Activated naive CD8-positive, alpha-beta T cell treated with anti-CD3 and anti-CD28 coated beads, Interleukin-2, amount 10 ng/mL, durations not matched to agents 7 days and 5 days (primary cell): ENCODE results near the gene RETREG1. TPM values are rescaled to one million over a fixed set of nuclear protein-coding genes. Genes with fewer than 3 reads are reported as not detected.

Source experiments
- ATAC-seq: fragments of 150-1000 bp; cut with Tn5 transposase; one replicate; pipeline ENCODE4 v1.10.0; 2021; ENCODE audit warnings: low read depth, moderate library complexity
- POLR2A ChIA-PET: fragments of 350-600 bp; sonication (Branson Sonifier 250); formaldehyde crosslinking; loops from one replicate; lab custom pipeline; 2021; ENCODE audit warnings: antibody characterized with exemption; lab: Charles Lee
- DNase-seq: peaks from one replicate; pipeline ENCODE4 v3.0.0; 2021
- H3K27ac Mint-ChIP-seq: one replicate; pipeline ENCODE4 v1.8.0; 2022; ENCODE audit warnings: mild to moderate bottlenecking, mixed read lengths
- H3K27me3 Mint-ChIP-seq: one replicate; pipeline ENCODE4 v1.8.0; 2022; ENCODE audit warnings: mild to moderate bottlenecking, moderate library complexity, mixed read lengths
- H3K36me3 Mint-ChIP-seq: one replicate; pipeline ENCODE4 v1.8.0; 2021; ENCODE audit warnings: mild to moderate bottlenecking, mixed read lengths
- H3K4me1 Mint-ChIP-seq: one replicate; pipeline ENCODE4 v1.8.0; 2021; ENCODE audit warnings: mixed read lengths
- H3K4me3 Mint-ChIP-seq: one replicate; pipeline ENCODE4 v1.8.0; 2022; ENCODE audit warnings: mild to moderate bottlenecking, moderate library complexity, mixed read lengths
- H3K9me3 Mint-ChIP-seq: one replicate; pipeline ENCODE4 v1.8.0; 2021; ENCODE audit warnings: mixed read lengths
- total RNA-seq, 2 experiments: library from RNA; stranded (reverse); gene quantifications; one replicate each; pipeline ENCODE4 v1.2.3, GENCODE V29; 2021

Gene RETREG1
- total RNA-seq, 2 experiments from 2014 or later, result 50.9 to 59.8 TPM

DNA sequence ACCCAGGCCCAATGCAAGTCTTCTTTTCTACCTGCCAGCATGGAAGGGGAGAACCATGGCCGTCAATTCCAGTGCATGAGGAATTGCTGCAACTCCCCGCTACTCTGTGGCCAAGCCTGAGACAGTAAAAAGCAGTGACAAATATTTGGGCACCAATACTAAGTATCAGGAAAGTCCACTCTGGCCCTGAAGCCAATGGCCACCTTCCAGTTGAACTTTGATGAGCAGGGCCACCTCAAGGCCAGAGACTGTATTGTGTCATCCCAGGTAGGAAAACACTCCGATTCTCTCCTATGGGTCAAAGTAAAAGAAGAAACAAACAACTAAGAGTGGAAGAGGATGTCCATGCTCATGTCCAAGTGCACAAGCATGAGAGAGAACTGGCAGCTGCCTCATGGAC is 27.1 kb downstream of the RETREG1 start:
- no peak for DNase-seq
- Mint-ChIP-seq H3K4me1 (peaks cover 16% of the 10 kb centered on the region), H3K27me3 (no peaks in the 10 kb centered on the region), H3K9me3 (peaks cover 6% of the 10 kb centered on the region), H3K27ac (no peak overlapping the region), H3K4me3 (no peak overlapping the region), H3K36me3 (peaks cover 63% of the 10 kb centered on the region)
- ATAC-seq, result no peak
- POLR2A ChIA-PET, result no interaction called here

DNA sequence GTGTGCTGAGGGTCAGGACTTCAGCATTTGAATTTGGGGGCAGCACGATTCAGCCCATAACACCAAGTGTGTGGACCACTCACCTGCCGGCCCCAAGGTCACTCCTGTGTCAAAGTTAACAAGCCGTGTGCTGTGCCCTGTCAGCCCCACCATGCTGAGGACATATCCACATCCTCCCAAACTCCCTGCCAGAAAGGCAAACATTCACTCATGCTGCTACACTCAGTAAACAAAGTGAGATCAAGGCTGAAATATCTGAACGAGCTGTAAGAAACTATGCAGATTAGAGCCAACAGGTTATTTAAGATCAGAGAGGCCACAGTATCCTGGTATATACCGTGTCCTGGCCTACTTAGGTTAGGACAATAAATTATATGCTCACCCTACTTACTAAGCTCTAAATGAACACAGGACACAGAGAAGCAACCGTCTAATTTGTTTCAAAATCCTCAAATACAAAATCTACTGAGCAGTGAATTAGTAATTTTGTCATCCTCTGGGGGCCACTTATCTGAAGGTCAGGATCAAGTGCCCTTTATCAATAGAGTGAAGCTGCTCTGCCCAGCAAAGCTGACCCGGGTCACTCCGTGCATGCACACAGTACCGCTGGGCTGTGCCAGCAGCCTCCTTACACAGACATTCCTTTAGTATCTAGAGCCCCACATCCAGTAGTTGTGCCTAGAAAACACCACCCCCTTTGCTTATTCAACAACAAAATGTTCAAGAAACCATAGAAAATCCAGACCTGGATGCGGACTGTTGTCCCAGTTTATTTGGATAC is 28.2 kb downstream of the RETREG1 start:
- Mint-ChIP-seq H3K4me1 (peaks cover 18% of the 10 kb centered on the region), H3K4me3 (no peak overlapping the region)

DNA sequence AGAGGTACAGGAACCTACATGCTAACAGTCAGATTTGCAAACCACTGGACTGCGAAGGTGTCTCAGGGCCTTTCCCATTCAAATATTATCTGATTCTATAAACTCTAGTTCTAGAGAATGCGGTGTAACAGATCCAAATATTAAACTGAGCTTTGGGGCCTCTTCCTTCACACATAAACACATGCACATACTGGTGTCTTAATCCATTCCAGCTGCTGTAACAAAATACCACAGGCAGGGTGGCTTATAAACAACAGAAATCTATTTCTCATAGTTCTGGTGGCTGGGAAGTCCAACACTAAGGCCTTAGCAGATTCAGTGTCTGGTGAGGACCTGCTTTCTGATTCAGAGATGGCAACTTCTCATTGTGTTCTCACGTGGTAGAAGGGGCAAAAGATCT is 30.2 kb downstream of the RETREG1 start:
- Mint-ChIP-seq H3K36me3 (peaks cover 45% of the 10 kb centered on the region), H3K27ac (no peak overlapping the region), H3K9me3 (peaks cover 4% of the 10 kb centered on the region), H3K4me1 (peaks cover 14% of the 10 kb centered on the region), H3K4me3 (no peak overlapping the region), H3K27me3 (no peaks in the 10 kb centered on the region)
- POLR2A ChIA-PET, result no interaction called here
- ATAC-seq, result no peak
- no peak for DNase-seq

More for the DNA sequence above, 28.2 kb downstream of the RETREG1 start:
- Mint-ChIP-seq H3K9me3 (peaks cover 6% of the 10 kb centered on the region), H3K27me3 (no peaks in the 10 kb centered on the region), H3K27ac (no peak overlapping the region), H3K36me3 (peaks cover 58% of the 10 kb centered on the region)
- DNase-seq (no peak), ATAC-seq (no peak)
- POLR2A ChIA-PET, result no interaction called here

DNA sequence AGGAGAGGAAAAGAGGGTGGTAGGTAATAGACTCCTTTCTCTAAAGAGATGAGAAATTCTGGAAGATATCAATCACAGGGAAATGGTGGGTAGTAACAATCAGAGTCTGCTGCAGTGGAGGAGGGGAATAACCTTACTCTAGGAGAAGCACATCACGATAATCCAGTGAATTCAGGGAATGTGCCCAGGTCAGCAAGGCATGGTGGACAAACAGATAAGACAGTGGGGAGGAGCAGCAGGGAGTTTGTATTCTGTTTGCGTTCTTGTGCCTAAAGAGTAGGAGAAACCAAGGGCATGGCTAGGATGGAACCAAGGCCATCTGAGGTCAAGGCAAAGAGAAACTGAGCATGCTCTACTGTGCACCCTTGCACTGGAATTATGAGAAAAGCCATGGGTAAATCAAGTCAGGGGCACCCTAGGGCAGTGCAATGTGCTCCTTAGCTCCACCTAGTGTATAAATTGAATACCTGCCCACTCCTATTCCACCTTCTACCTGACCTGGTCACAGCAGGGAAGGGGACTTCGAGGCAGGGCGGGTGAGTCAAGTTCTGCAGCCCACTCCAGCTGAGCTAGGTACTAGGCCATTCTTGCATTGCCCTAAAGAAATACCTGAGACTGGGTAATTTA is 31.6 kb downstream of the RETREG1 start:
- POLR2A ChIA-PET, result no interaction called here
- Mint-ChIP-seq H3K27ac (no peak overlapping the region), H3K27me3 (no peaks in the 10 kb centered on the region), H3K4me1 (peaks cover 12% of the 10 kb centered on the region), H3K4me3 (no peak overlapping the region), H3K9me3 (peaks cover 4% of the 10 kb centered on the region), H3K36me3 (peaks cover 40% of the 10 kb centered on the region)
- ATAC-seq (peak; percentile 39), DNase-seq (no peak)

DNA sequence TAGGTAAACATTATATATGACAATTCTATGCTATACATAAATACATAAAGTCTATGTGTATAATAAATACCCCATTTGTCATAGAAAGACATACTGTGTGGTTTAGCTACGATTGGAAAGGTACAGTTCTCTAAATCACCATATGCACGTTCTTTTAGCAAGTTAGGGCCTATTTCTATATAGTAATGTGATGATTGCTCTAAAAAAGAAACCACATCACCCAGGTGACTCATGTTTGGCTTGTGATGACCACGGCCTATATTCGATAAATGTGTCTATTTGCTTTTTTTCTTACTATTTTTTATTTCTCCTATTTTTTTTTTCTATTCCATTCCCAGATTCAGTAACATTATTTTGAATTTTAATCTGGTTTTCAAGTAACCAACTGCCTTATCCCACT is 34.7 kb downstream of the RETREG1 start:
- H3K27ac Mint-ChIP-seq, result no peak overlapping the region
- H3K4me1 Mint-ChIP-seq, result peaks cover 11% of the 10 kb centered on the region
- DNase-seq (no peak), ATAC-seq (no peak)
- no peaks in the 10 kb centered on the region for H3K27me3 Mint-ChIP-seq
- no peak overlapping the region for H3K4me3 Mint-ChIP-seq
- peaks cover 28% of the 10 kb centered on the region for H3K36me3 Mint-ChIP-seq
- POLR2A ChIA-PET, result no interaction called here
- peaks cover 4% of the 10 kb centered on the region for H3K9me3 Mint-ChIP-seq

DNA sequence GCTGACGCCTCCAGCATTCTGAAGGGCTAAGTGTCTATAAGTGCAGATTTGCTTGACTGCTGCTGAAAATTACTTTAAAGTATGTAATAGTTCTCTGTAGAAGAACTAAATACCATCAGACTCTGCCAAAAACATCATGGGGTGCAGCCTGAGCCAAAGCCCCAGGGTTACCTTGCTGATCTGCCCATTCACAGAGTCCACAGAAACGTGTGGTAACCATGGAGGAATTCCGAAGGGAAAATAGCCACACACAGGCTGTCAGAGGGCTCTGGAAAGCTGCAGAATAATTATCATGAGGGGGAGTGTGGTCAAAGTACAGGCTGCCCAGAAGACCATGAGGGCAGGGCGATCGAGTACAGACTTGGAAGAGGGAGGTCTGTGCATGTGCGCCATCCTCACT is 36.4 kb downstream of the RETREG1 start:
- no peaks in the 10 kb centered on the region for H3K27me3 Mint-ChIP-seq
- H3K9me3 Mint-ChIP-seq, result peaks cover 2% of the 10 kb centered on the region
- no peak for DNase-seq
- POLR2A ChIA-PET, result no interaction called here
- no peak overlapping the region for H3K4me3 Mint-ChIP-seq
- H3K36me3 Mint-ChIP-seq, result peaks cover 21% of the 10 kb centered on the region
- peaks cover 9% of the 10 kb centered on the region for H3K4me1 Mint-ChIP-seq
- ATAC-seq, result no peak
- no peak overlapping the region for H3K27ac Mint-ChIP-seq

DNA sequence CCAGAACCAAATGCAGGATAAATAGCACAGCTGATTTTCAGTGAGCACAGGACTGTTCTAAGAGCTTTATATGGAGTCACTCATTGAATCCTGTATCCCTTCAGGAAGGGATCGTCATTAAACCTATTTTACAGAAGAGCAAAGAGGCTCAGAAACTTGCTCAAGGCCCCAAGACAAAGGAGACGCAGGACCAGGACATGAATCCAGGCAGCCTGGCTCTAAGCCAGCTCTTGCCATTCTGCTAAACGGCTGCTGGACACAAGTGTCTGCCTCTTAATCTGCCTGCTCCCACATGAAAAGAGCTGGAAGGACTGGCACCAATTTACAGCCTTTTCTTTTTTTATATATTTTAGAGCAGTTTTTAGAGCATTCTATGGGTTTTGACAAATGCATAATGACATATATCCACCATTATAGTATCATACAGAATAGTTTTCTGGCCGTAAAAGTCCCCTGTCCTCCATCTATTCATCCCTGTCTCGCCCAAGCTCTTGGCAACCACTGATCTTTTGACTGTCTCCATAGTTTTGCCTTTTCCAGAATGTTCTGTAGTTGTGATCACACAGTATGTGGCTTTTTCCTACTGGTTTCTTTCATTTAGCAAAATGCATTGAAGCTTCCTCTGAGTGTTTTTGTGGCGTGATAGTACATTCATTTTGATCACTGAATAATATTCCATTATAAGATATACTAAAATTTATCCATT is 37.5 kb downstream of the RETREG1 start:
- no peak overlapping the region for H3K27ac Mint-ChIP-seq
- DNase-seq, result no peak
- no peaks in the 10 kb centered on the region for H3K27me3 Mint-ChIP-seq
- H3K4me3 Mint-ChIP-seq, result no peak overlapping the region
- peaks cover 12% of the 10 kb centered on the region for H3K4me1 Mint-ChIP-seq
- POLR2A ChIA-PET, result no interaction called here
- H3K9me3 Mint-ChIP-seq, result peaks cover 2% of the 10 kb centered on the region
- ATAC-seq, result no peak
- H3K36me3 Mint-ChIP-seq, result peaks cover 20% of the 10 kb centered on the region

DNA sequence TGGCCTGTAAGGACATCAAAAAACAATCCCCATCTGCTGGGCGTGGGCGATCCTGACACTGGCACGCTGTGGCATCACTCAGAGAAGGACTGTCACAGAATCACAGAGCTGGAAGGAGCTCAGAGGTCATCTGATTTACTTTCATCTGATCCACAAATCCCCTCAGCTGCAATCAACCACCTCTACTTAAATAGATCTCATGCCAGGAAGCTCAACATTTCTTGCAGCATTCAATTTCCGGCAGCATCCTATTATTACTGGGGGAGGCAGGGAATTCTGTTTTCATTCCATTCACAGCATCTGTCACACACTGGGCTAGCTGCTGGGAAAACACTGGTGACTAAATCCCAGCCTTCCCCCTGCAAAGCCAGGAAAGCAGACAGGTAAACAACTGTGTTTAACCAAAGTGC is 38.3 kb downstream of the RETREG1 start:
- POLR2A ChIA-PET, result no interaction called here
- H3K9me3 Mint-ChIP-seq, result peaks cover 2% of the 10 kb centered on the region
- no peak for DNase-seq
- H3K4me1 Mint-ChIP-seq, result peaks cover 15% of the 10 kb centered on the region
- ATAC-seq, result no peak
- peaks cover 20% of the 10 kb centered on the region for H3K36me3 Mint-ChIP-seq
- H3K27ac Mint-ChIP-seq, result no peak overlapping the region
- no peak overlapping the region for H3K4me3 Mint-ChIP-seq
- H3K27me3 Mint-ChIP-seq, result no peaks in the 10 kb centered on the region

DNA sequence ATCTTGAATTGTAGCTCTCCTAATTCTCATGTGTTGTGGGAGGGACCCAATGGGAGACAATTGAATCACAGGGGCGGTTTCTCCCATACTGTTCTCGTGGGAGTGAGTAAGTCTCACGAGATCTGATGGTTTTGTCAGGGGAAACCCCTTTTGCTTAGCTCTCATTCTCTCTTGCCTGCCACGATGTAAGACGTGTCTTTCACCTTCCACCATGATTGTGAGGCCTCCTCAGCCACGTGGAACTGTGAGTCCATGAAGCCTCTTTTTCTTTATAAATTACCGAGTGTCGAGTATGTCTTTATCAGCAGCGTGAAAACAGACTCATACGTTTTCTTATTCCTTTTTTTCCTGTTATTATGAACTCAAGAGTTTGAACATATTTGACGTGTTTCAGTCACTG is 39.1 kb downstream of the RETREG1 start:
- peaks cover 2% of the 10 kb centered on the region for H3K9me3 Mint-ChIP-seq
- H3K4me1 Mint-ChIP-seq, result peaks cover 16% of the 10 kb centered on the region
- no peak overlapping the region for H3K4me3 Mint-ChIP-seq
- H3K27ac Mint-ChIP-seq, result no peak overlapping the region
- no peaks in the 10 kb centered on the region for H3K27me3 Mint-ChIP-seq
- ATAC-seq (no peak), DNase-seq (no peak)
- POLR2A ChIA-PET, result no interaction called here
- H3K36me3 Mint-ChIP-seq, result peaks cover 21% of the 10 kb centered on the region

DNA sequence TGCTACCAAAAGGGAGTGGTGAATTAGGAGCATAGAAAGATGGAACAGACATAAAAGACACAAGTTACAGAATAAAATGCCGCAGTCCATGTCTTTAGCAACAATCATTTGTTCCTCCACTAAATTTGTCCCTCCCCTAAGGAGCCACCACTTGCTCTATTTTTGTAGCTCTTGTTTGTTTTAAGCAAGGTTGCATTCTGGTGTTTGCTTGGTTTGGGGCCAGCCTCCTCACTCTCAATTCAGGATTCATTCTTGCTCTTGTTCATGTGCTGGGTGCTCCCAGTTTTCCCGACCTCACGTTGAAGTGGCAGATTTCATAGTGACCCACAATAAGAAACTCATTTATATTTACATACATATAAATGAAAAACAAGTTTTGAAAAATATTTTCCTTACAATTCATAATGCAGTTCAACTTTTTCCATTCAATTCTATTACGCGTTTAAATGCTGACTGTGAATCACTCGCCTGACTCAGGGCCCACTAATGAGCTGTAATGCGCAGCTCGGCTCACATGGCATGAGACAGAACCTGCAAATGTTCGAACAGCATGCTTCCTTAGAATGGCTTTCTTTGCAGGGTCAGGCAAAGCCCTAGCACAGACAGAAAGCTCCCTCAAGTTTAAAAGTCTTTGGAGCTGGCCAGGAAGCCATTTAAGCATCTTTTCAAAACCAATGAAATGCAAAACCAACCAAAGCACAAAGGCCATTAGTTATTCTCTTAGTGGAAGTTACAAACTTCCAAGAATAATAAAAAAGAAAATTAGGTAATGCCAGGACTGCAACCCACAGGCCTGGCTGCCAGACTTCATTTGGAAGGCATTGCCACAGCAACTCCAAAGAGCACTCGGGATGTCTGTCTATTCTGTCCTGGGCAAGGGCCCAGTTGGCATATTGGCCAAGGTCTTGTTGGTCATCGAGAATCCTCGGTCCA is 41.7 kb downstream of the RETREG1 start:
- Mint-ChIP-seq H3K9me3 (no peaks in the 10 kb centered on the region), H3K4me3 (no peak overlapping the region), H3K27me3 (no peaks in the 10 kb centered on the region), H3K4me1 (peaks cover 11% of the 10 kb centered on the region), H3K36me3 (peaks cover 21% of the 10 kb centered on the region), H3K27ac (no peak overlapping the region)
- ATAC-seq (no peak), DNase-seq (no peak)
- POLR2A ChIA-PET, result no interaction called here

DNA sequence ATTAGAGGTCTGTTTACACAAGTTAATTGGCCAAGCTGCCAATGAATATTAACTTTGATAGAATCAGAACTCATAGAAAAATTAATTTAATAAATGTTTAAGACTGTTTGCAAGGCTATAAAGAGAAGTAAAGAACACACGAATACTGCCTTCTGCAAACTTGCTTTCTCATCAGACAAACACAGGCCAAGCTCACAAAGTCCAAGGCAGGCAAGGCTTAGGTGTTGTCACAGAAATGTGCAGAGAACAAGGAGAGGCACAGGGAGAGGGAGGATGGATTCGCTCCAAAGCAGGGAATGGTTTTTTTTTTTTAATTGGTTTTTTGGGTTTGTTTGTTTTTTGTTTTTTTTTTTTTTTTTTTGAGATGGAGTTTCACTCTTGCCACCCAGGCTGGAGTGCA is 43.4 kb downstream of the RETREG1 start:
- POLR2A ChIA-PET, result no interaction called here
- Mint-ChIP-seq H3K36me3 (peaks cover 18% of the 10 kb centered on the region), H3K27ac (no peak overlapping the region), H3K27me3 (no peaks in the 10 kb centered on the region), H3K4me3 (no peak overlapping the region), H3K9me3 (no peaks in the 10 kb centered on the region), H3K4me1 (peaks cover 11% of the 10 kb centered on the region)
- DNase-seq (no peak), ATAC-seq (no peak)

DNA sequence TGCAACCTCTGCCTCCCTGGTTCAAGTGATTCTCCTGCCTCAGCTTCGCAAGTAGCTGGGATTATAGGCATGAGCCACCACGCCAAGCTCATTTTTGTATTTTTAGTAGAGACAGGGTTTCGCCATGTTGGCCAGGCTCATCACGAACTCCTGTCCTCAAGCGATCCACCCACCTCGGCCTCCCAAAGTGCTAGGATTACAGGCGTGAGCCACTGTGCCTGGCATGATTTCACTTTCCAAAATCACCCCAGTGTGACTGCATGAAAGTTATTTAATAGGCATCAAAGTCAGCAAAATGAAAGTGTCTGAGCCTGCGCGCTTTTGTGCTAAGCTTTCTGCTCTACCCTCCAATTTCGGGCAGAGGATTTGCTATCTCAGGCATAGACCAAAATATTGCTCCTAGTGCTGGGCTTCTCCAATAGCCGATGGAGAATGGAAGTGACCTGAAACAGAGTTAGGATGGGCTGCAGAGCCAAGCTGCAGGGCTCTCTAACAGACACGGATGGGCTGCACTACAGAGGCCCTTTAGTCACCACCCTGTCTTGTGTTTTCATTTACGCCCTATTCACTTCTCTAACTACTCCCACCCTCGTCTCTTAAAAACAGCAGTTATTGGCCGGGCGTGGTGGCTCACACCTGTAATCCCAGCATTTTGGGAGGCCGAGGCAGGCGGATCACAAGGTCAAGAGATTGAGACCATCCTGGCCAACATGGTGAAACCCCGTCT is 44.3 kb downstream of the RETREG1 start:
- no peaks in the 10 kb centered on the region for H3K9me3 Mint-ChIP-seq
- H3K4me3 Mint-ChIP-seq, result no peak overlapping the region
- no peaks in the 10 kb centered on the region for H3K27me3 Mint-ChIP-seq
- H3K27ac Mint-ChIP-seq, result no peak overlapping the region
- peaks cover 16% of the 10 kb centered on the region for H3K36me3 Mint-ChIP-seq
- DNase-seq (no peak), ATAC-seq (no peak)
- peaks cover 14% of the 10 kb centered on the region for H3K4me1 Mint-ChIP-seq
- POLR2A ChIA-PET, result no interaction called here
